ENCODE measurements around the gene DNAH10. TPM values are rescaled to one million over a fixed set of nuclear protein-coding genes. Genes with fewer than 3 reads are reported as not detected.

Gene DNAH10
- total and polyA plus RNA-seq, 10 of the 15 experiments (the other 5 are each of a cell fraction or from before 2014, with no cell fraction given): 0.01 to 0.32 (median 0.06) TPM

DNA sequence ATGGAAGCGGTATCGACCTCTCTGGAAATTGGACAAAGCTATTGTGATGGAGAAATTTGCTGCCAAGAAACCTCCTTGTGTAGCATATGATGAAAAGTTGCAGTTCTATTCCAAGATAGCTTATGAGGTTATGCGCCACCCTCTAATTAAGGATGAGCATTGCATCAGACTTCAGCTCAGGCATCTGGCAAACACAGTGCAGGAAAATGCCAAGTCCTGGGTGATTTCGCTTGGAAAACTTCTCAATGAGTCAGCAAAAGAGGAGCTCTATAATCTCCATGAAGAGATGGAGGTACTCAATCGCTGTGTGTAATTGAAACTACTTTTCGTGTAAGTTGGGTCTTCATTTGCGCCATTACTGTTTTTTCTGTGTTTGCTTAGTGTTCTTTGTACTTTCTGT lies 51.2 kb downstream of the DNAH10 start:
- no peak for DNase-seq (ENCODE audit: low read depth, low spot score)
- ATAC-seq: no peak
- RAD21 ChIA-PET (ENCODE audit: unreplicated experiment): no interaction called here
- SMC1A ChIA-PET (ENCODE audit: uncharacterized antibody, unreplicated experiment): interaction anchor here (1.2 kb wide), 1 partner anchor 33 kb away, joined by 3 read pairs; no protein-coding TSS in a partner anchor
- TF ChIP-seq IRF4 (IDR thresholded peaks at IDR 0.05; ENCODE audit: low read depth, low read length): no peak
- H3K27me3 ChIP-seq (replicated peaks in 1 of 2; ENCODE audit: control insufficient read depth in 2 of 2, insufficient read depth in 2 of 2, low read length in 1 of 2): no peaks in the 10 kb centered on the region
- FAIRE-seq: no peak
- POLR2A ChIA-PET: no interaction called here
- intact Hi-C loops (cut with micrococcal nuclease; ENCODE audit: unreplicated experiment) (no loop called here), in situ Hi-C loops (cut with MboI) (no loop called here)
- CTCF ChIA-PET: no interaction called here
- 88% methylated on average over 7 of the region's 7 CpGs for WGBS (ENCODE audit: insufficient coverage, insufficient replicate concordance, low lambda C conversion rate, missing lambda C conversion rate)
- no peak overlapping the region for H2AFZ ChIP-seq (ENCODE audit: control insufficient read depth, low read depth, low read length)
- no peaks in the 10 kb centered on the region for H4K20me1 ChIP-seq (ENCODE audit: control insufficient read depth, insufficient read depth)
- no peak overlapping the region for H3K4me3 ChIP-seq
- no TSS peak for BruUV-seq (replicated peaks)
- H3K9ac ChIP-seq (ENCODE audit: control insufficient read depth, insufficient read depth, low read length): no peak overlapping the region
- H3K4me1 ChIP-seq (ENCODE audit: control insufficient read depth, insufficient read depth, low read length): peaks cover 3% of the 10 kb centered on the region; the same call in 1 of the 2 replicates
- no peaks in the 10 kb centered on the region for H3K36me3 ChIP-seq (ENCODE audit: control insufficient read depth in 2 of 2, insufficient read depth in 2 of 2, low read length in 1 of 2)
- H3K9me3 ChIP-seq (replicated peaks; ENCODE audit: control insufficient read depth, insufficient read depth, low read length): peaks cover 4% of the 10 kb centered on the region
- H3K27ac ChIP-seq (ENCODE audit: control insufficient read depth, insufficient read depth): no peak overlapping the region
- no peaks in the 10 kb centered on the region for H3K79me2 ChIP-seq (ENCODE audit: control insufficient read depth, insufficient read depth, low read length)
- H3K4me2 ChIP-seq (ENCODE audit: control insufficient read depth, insufficient read depth): no peak overlapping the region

DNA sequence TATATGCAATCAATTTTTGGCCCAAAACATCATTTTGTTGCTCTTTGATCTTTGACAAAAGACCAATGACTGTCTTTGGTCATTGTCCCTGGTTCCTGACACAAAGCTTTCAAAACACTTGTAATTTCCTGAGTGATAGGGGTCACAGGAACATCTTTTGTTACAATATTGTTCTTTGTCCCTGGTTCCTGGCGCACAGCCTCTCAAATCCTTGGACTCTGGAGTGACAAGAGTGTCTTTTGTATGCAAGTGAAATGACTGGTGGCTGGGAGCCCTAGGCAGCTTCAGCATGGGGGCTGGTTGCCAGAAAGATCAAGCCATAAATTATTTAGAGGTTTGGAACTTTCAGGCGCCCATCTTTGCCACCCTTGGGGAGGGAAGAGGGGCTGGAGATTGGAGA lies 53.9 kb downstream of the DNAH10 start:
- H3K4me2 ChIP-seq (ENCODE audit: control insufficient read depth, insufficient read depth): no peak overlapping the region
- no peak overlapping the region for H3K27ac ChIP-seq (ENCODE audit: control insufficient read depth, insufficient read depth)
- no peak for TF ChIP-seq ZNF622 (IDR thresholded peaks at IDR 0.05)
- TF ChIP-seq, protein P1, sequence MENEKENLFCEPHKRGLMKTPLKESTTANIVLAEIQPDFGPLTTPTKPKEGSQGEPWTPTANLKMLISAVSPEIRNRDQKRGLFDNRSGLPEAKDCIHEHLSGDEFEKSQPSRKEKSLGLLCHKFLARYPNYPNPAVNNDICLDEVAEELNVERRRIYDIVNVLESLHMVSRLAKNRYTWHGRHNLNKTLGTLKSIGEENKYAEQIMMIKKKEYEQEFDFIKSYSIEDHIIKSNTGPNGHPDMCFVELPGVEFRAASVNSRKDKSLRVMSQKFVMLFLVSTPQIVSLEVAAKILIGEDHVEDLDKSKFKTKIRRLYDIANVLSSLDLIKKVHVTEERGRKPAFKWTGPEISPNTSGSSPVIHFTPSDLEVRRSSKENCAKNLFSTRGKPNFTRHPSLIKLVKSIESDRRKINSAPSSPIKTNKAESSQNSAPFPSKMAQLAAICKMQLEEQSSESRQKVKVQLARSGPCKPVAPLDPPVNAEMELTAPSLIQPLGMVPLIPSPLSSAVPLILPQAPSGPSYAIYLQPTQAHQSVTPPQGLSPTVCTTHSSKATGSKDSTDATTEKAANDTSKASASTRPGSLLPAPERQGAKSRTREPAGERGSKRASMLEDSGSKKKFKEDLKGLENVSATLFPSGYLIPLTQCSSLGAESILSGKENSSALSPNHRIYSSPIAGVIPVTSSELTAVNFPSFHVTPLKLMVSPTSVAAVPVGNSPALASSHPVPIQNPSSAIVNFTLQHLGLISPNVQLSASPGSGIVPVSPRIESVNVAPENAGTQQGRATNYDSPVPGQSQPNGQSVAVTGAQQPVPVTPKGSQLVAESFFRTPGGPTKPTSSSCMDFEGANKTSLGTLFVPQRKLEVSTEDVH (IDR thresholded peaks at IDR 0.05; ENCODE audit: low read depth, partially characterized antibody): no peak
- no peak for DNase-seq (ENCODE audit: low read depth, low spot score)
- intact Hi-C loops (cut with micrococcal nuclease; ENCODE audit: unreplicated experiment): no loop called here
- ChIA-PET SMC1A (ENCODE audit: uncharacterized antibody, unreplicated experiment) (no interaction called here), POLR2A (no interaction called here), CTCF (interaction anchor here (1.3 kb wide), 1 partner anchor 9 kb away, joined by 4 read pairs; no protein-coding TSS in a partner anchor), RAD21 (ENCODE audit: unreplicated experiment) (no interaction called here)
- FAIRE-seq: no peak
- ATAC-seq: no peak
- no TSS peak for BruUV-seq (replicated peaks)
- H2AFZ ChIP-seq (ENCODE audit: control insufficient read depth, low read depth, low read length): no peak overlapping the region
- H3K4me3 ChIP-seq: no peak overlapping the region
- in situ Hi-C loops (cut with MboI): no loop called here
- H3K79me2 ChIP-seq (ENCODE audit: control insufficient read depth, insufficient read depth, low read length): no peaks in the 10 kb centered on the region
- no peaks in the 10 kb centered on the region for H3K36me3 ChIP-seq (ENCODE audit: control insufficient read depth in 2 of 2, insufficient read depth in 2 of 2, low read length in 1 of 2)
- no peaks in the 10 kb centered on the region for H4K20me1 ChIP-seq (ENCODE audit: control insufficient read depth, insufficient read depth)
- H3K27me3 ChIP-seq (replicated peaks in 1 of 2; ENCODE audit: control insufficient read depth in 2 of 2, insufficient read depth in 2 of 2, low read length in 1 of 2): no peaks in the 10 kb centered on the region
- H3K9ac ChIP-seq (ENCODE audit: control insufficient read depth, insufficient read depth, low read length): no peak overlapping the region
- peaks cover 4% of the 10 kb centered on the region for H3K9me3 ChIP-seq (replicated peaks; ENCODE audit: control insufficient read depth, insufficient read depth, low read length)
- WGBS (ENCODE audit: insufficient coverage, insufficient replicate concordance, low lambda C conversion rate, missing lambda C conversion rate): 48% methylated on average over 2 of the region's 2 CpGs
- peaks cover 3% of the 10 kb centered on the region; the same call in 1 of the 2 replicates for H3K4me1 ChIP-seq (ENCODE audit: control insufficient read depth, insufficient read depth, low read length)
